ENCODE measurements around the gene ENC1.

The ENC1 gene

GRCh38 chr5:74622122-74622521 is 18.4 kb downstream of the ENC1 start:
- TF ChIP-seq, protein P1, sequence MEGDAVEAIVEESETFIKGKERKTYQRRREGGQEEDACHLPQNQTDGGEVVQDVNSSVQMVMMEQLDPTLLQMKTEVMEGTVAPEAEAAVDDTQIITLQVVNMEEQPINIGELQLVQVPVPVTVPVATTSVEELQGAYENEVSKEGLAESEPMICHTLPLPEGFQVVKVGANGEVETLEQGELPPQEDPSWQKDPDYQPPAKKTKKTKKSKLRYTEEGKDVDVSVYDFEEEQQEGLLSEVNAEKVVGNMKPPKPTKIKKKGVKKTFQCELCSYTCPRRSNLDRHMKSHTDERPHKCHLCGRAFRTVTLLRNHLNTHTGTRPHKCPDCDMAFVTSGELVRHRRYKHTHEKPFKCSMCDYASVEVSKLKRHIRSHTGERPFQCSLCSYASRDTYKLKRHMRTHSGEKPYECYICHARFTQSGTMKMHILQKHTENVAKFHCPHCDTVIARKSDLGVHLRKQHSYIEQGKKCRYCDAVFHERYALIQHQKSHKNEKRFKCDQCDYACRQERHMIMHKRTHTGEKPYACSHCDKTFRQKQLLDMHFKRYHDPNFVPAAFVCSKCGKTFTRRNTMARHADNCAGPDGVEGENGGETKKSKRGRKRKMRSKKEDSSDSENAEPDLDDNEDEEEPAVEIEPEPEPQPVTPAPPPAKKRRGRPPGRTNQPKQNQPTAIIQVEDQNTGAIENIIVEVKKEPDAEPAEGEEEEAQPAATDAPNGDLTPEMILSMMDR (IDR thresholded peaks at IDR 0.05; ENCODE audit: control insufficient read depth, extremely low read depth, insufficient read depth): no peak
- no peak for DNase-seq (ENCODE audit: low read depth)

GRCh38 chr5:74621492-74621891 is 19.0 kb downstream of the ENC1 start:
- TF ChIP-seq, protein P1 (IDR thresholded peaks at IDR 0.05; ENCODE audit: control insufficient read depth, extremely low read depth, insufficient read depth): no peak
- H3K4me3 ChIP-seq (ENCODE audit: low read depth, low read length): no peak overlapping the region
- no peak for DNase-seq (ENCODE audit: low read depth)

More at GRCh38 chr5:74622122-74622521, 18.4 kb downstream of the ENC1 start:
- H3K4me3 ChIP-seq (ENCODE audit: low read depth, low read length): no peak overlapping the region

GRCh38 chr5:74619308-74619707 is 21.2 kb downstream of the ENC1 start:
- no peak for DNase-seq (ENCODE audit: low read depth)
- H3K4me3 ChIP-seq (ENCODE audit: low read depth, low read length): no peak overlapping the region
- TF ChIP-seq, protein P1 (IDR thresholded peaks at IDR 0.05; ENCODE audit: control insufficient read depth, extremely low read depth, insufficient read depth): no peak

- DNase-seq (ENCODE audit: low read depth): no peak
- TF ChIP-seq, protein P1 (IDR thresholded peaks at IDR 0.05; ENCODE audit: control insufficient read depth, extremely low read depth, insufficient read depth): no peak
- H3K4me3 ChIP-seq (ENCODE audit: low read depth, low read length): no peak overlapping the region
Measured at GRCh38 chr5:74618106-74618505, 22.4 kb downstream of the ENC1 start.

DNA sequence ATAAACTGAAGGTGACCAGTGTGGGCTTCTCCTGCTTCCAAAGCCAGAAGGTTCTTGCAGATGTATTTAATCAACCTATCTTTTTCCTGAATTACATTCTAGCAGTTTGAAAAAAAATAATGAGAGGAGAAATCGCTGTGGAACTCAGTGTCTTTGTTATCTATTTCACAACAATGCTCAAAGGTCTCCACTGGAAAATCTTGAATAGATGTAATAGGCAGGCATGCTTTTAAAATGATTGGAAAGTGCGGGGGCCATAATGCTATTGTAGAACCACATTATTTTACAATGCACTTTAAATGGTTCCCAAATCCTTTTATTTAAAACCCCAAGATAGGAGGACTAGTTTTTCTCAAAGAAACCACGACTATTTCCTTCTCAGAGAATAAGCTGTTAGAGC is 23.3 kb downstream of the ENC1 start:
- TF ChIP-seq, protein P1 (IDR thresholded peaks at IDR 0.05; ENCODE audit: control insufficient read depth, extremely low read depth, insufficient read depth): no peak
- no peak for DNase-seq (ENCODE audit: low read depth)
- no peak overlapping the region for H3K4me3 ChIP-seq (ENCODE audit: low read depth, low read length)

GRCh38 chr5:74616236-74617146 is 24.0 kb downstream of the ENC1 start:
- TF ChIP-seq, protein P1 (IDR thresholded peaks at IDR 0.05; ENCODE audit: control insufficient read depth, extremely low read depth, insufficient read depth): no peak
- no peak overlapping the region for H3K4me3 ChIP-seq (ENCODE audit: low read depth, low read length)
- DNase-seq (ENCODE audit: low read depth): no peak
